A549 (cell line): ENCODE data around the gene TMEM30B. TPM values are rescaled to one million over a fixed set of nuclear protein-coding genes. Genes with fewer than 3 reads are reported as not detected.

Source experiments
- ATAC-seq, 2 experiments: fragments of 200-7000 bp in 1 of 2; fragments of >200 bp in 1 of 2; cut with Nextera tagmentation in 1 of 2; cut with Tn5 transposase in 1 of 2; 3 replicates each; pipeline versions ENCODE4 v1.8.0 to v1.9.1; 2018 to 2020; ENCODE audit warnings: mild to moderate bottlenecking in 1 of 2, moderate library complexity in 1 of 2
- CTCF ChIA-PET: fragments of 300-600 bp; sonication (Branson Sonifier 250); formaldehyde crosslinking; extraction: SDS; loops from one replicate; lab custom pipeline; 2021; ENCODE audit warnings: antibody characterized with exemption, inconsistent platforms; lab: Yijun Ruan, JAX
- POLR2A ChIA-PET: fragments of 350-600 bp; formaldehyde crosslinking; extraction: SDS; loops from one replicate; lab custom pipeline; 2021; ENCODE audit warnings: antibody characterized with exemption, inconsistent platforms; lab: Yijun Ruan, JAX
- DNase-seq, 2 experiments: peaks; one replicate each; pipeline versions ENCODE4 v3.0.0 to v3.0.0-alpha.2; 2011 to 2016; ENCODE audit warnings: low read depth in 1 of 2, low spot score in 1 of 2
- FAIRE-seq: peaks from 2 replicates; lab custom pipeline; 2011; peaks lifted over from hg19 to GRCh38; lab: Jason Lieb, UNC
- H3K27ac ChIP-seq, 2 experiments: fragments of >200 bp; sonication (Bioruptor Twin); formaldehyde crosslinking; 3 replicates each; pipeline ENCODE4 v1.5.1; 2016 to 2017
- H3K4me1 ChIP-seq: fragments of >200 bp; sonication (Bioruptor Twin); formaldehyde crosslinking; 3 replicates; pipeline ENCODE4 v1.6.1; 2016
- H3K4me2 ChIP-seq: fragments of >200 bp; sonication (Bioruptor Twin); formaldehyde crosslinking; 3 replicates; pipeline ENCODE4 v1.6.1; 2016
- H3K4me3 ChIP-seq: fragments of >200 bp; sonication (Bioruptor Twin); formaldehyde crosslinking; 3 replicates; pipeline ENCODE4 v1.5.1; 2016
- H3K9me3 ChIP-seq: fragments of >200 bp; sonication (Bioruptor Twin); formaldehyde crosslinking; 3 replicates; pipeline ENCODE4 v1.6.1; 2016
- ATOH8 ChIP-seq: fragments of 250-450 bp; sonication (Bioruptor Pico); IDR thresholded peaks from 2 replicates; pipeline ENCODE4 v1.5.0; 2020; ENCODE audit warnings: low read depth, mild to moderate bottlenecking, moderate library complexity
- BCL3 ChIP-seq: fragments of >200 bp; sonication (Bioruptor Twin); formaldehyde crosslinking; IDR thresholded peaks from 3 replicates; pipeline ENCODE4 v1.6.1; 2016
- BHLHE40 ChIP-seq: IDR thresholded peaks from 2 replicates; pipeline ENCODE4 v1.6.1; 2012; ENCODE audit warnings: low read depth, low read length, inconsistent platforms
- CEBPB ChIP-seq, 2 experiments: fragments of >200 bp in 1 of 2; sonication (Bioruptor Twin) in 1 of 2; formaldehyde crosslinking in 1 of 2; IDR thresholded peaks; 2 replicates each; pipeline ENCODE4 v1.6.1; 2012 to 2016
- CHD4 ChIP-seq: fragments of 200-600 bp; sonication (generic); IDR thresholded peaks from 2 replicates; pipeline ENCODE4 v1.6.1; 2016; ENCODE audit warnings: antibody characterized with exemption, mild to moderate bottlenecking, borderline replicate concordance
- CTCF ChIP-seq: fragments of >200 bp; sonication (Bioruptor Twin); formaldehyde crosslinking; IDR thresholded peaks from 3 replicates; pipeline ENCODE4 v1.5.1; 2016
- E2F6 ChIP-seq: IDR thresholded peaks from 2 replicates; pipeline ENCODE4 v1.6.1; 2012; ENCODE audit warnings: low read depth, borderline replicate concordance
- EHF ChIP-seq: fragments of 250-450 bp; sonication (Bioruptor Pico); IDR thresholded peaks from 2 replicates; pipeline ENCODE4 v1.5.0; 2020; ENCODE audit warnings: mild to moderate bottlenecking
- ELK1 ChIP-seq: fragments of 150-350 bp; IDR thresholded peaks from 2 replicates; pipeline ENCODE4 v1.6.1; 2014; ENCODE audit warnings: low read depth, mild to moderate bottlenecking, low read length
- EP300 ChIP-seq, 2 experiments: fragments of >200 bp; sonication (Bioruptor Twin); formaldehyde crosslinking; IDR thresholded peaks; 2 replicates in 1 of 2; 3 replicates in 1 of 2; pipeline ENCODE4 v1.6.1; 2016 to 2017
- ESRRA ChIP-seq: fragments of 150-350 bp; IDR thresholded peaks from 2 replicates; pipeline ENCODE4 v1.6.1; 2014; ENCODE audit warnings: mild to moderate bottlenecking, low read length, borderline replicate concordance
- HEYL ChIP-seq: fragments of 250-450 bp; sonication (Bioruptor Pico); IDR thresholded peaks from 2 replicates; pipeline ENCODE4 v1.8.0; 2021; ENCODE audit warnings: mild to moderate bottlenecking, moderate library complexity
- HMGXB4 ChIP-seq: fragments of 250-450 bp; sonication (Bioruptor Pico); IDR thresholded peaks from 2 replicates; pipeline ENCODE4 v1.5.0; 2021; ENCODE audit warnings: mild to moderate bottlenecking, moderate library complexity, borderline replicate concordance
- JUN ChIP-seq, 2 experiments: fragments of >200 bp; sonication (Bioruptor Twin); formaldehyde crosslinking; IDR thresholded peaks; 2 replicates in 1 of 2; 3 replicates in 1 of 2; pipeline ENCODE4 v1.6.1; 2016 to 2017
- KDM5A ChIP-seq: fragments of 200-600 bp; sonication (generic); IDR thresholded peaks from 2 replicates; pipeline ENCODE4 v1.6.1; 2016; ENCODE audit warnings: antibody characterized with exemption, mild to moderate bottlenecking
- MAX ChIP-seq: IDR thresholded peaks from 2 replicates; pipeline ENCODE4 v1.6.1; 2012
- RAD21 ChIP-seq, 2 experiments: fragments of >200 bp in 1 of 2; sonication (Bioruptor Twin) in 1 of 2; formaldehyde crosslinking in 1 of 2; IDR thresholded peaks in 1 of 2; conservative IDR thresholded peaks in 1 of 2; 2 replicates in 1 of 2; 3 replicates in 1 of 2; pipeline ENCODE4 v1.6.1; 2012 to 2018; ENCODE audit warnings: inconsistent platforms in 1 of 2
- RARB ChIP-seq: fragments of 250-450 bp; sonication (Bioruptor Pico); IDR thresholded peaks from 2 replicates; pipeline ENCODE4 v1.8.0; 2021; ENCODE audit warnings: mild to moderate bottlenecking, moderate library complexity
- REST ChIP-seq: fragments of 200-600 bp; sonication (generic); IDR thresholded peaks from 2 replicates; pipeline ENCODE4 v1.6.1; 2016; ENCODE audit warnings: antibody characterized with exemption, mild to moderate bottlenecking, moderate library complexity
- RNF2 ChIP-seq: fragments of 200-600 bp; sonication (generic); IDR thresholded peaks from 2 replicates; pipeline ENCODE4 v1.6.1; 2016; ENCODE audit warnings: low read depth, mild to moderate bottlenecking, antibody characterized with exemption, moderate library complexity, borderline replicate concordance
- ZFP36 ChIP-seq: fragments of 450-650 bp; IDR thresholded peaks from 2 replicates; pipeline ENCODE4 v1.6.1; 2014; ENCODE audit warnings: borderline replicate concordance; ENCODE audit not compliant: partially characterized antibody
- ZNF302 ChIP-seq: fragments of 250-450 bp; sonication (Bioruptor Pico); IDR thresholded peaks from 2 replicates; pipeline ENCODE4 v1.9.0; 2021; ENCODE audit warnings: inconsistent platforms, mild to moderate bottlenecking, moderate library complexity
- WGBS: methylation state at CpG from one replicate; pipeline ENCODE4 v1.1.6; 2017; ENCODE audit errors: missing lambda C conversion rate; 5-methylcytosine and 5-hydroxymethylcytosine counted together
- polyA plus RNA-seq, 4 experiments: library from polyadenylated mRNA; depleted of rRNA in 3 of 4; stranded (reverse); fragments of >200 nt; fragmentation: RNase III in 1 of 4; extraction: RNeasy Plus Mini Kit Qiagen cat#74134 plus additional on column Dnase treatment in 1 of 4; gene quantifications; 2 replicates in 3 of 4; 3 replicates in 1 of 4; pipeline ENCODE4 v1.2.3, GENCODE V29; 2011 to 2017

TMEM30B gene
- polyA plus RNA-seq, 2 of the 4 experiments (the other 2 are of a cell fraction): 0.16 to 0.21 TPM

GRCh38 chr14:61321385-61322010 is 40.4 kb upstream of the TMEM30B start, which contains the start of gene PRKCH:
Gene PRKCH, plus strand, starts transcription at chr14:61321579. Its CDS starts 523 bp downstream, at chr14:61322102.
- DNase-seq (peak; percentile 65), FAIRE-seq (no peak), ATAC-seq (peak; percentile 84 to 90)
- H3K4me2 ChIP-seq: peak within 1 kb of the TSS; percentile 78
- H3K4me3 ChIP-seq: peak within 1 kb of the TSS; percentile 69
- no peak for TF ChIP-seq CHD4
- TF ChIP-seq EHF (CRISPR knock-in tag): no peak
- no peak for TF ChIP-seq CEBPB (IDR thresholded peaks at IDR 0.05)
- TF ChIP-seq ZNF302 (CRISPR knock-in tag): no peak
- TF ChIP-seq RAD21 (conservative IDR thresholded peaks at IDR 0.05 in 1 of 2, IDR thresholded peaks at IDR 0.05 in 1 of 2): peak; percentile 5 to 42; a peak in 3 of 5 replicates
- 0 out of 2 replicates have a peak, but pooled peaks have one; percentile 26 for TF ChIP-seq HMGXB4
- TF ChIP-seq ATOH8 (CRISPR knock-in tag): no peak
- TF ChIP-seq MAX: 0 out of 2 replicates have a peak, but pooled peaks have one; percentile 37
- no peak for TF ChIP-seq ZFP36
- TF ChIP-seq BCL3: no peak
- TF ChIP-seq HEYL: no peak
- peak in 1 of 2 experiments; percentile 37; a peak in 1 of 5 replicates for TF ChIP-seq JUN (IDR thresholded peaks at IDR 0.05)
- TF ChIP-seq EP300 (IDR thresholded peaks at IDR 0.05): no peak
- no peak for TF ChIP-seq RNF2
- TF ChIP-seq RARB: no peak
- no peak for TF ChIP-seq BHLHE40
- peak; percentile 36 for TF ChIP-seq CTCF
- no peak for TF ChIP-seq ELK1
- TF ChIP-seq E2F6: peak; percentile 68; the same call in 1 of the 2 replicates
- TF ChIP-seq ESRRA: no peak
- no peak for TF ChIP-seq REST
- TF ChIP-seq KDM5A: no peak
- 0% methylated on average over 2 of the region's 66 CpGs for WGBS
- peak within 1 kb of the TSS; percentile 66 to 84 for H3K27ac ChIP-seq
- CTCF ChIA-PET: interaction anchor here (0.7 to 3.3 kb wide), 7 partner anchors 9 to 516 kb away, joined by 3 to 12 read pairs (median 4); no protein-coding TSS in a partner anchor
- no peaks in the 10 kb centered on the region for H3K9me3 ChIP-seq
- peaks cover 6% of the 10 kb centered on the region; the same call in 1 of the 3 replicates for H3K4me1 ChIP-seq
- POLR2A ChIA-PET: interaction anchor here (1.7 kb wide), 1 partner anchor 117 kb away, joined by 5 read pairs; no protein-coding TSS in a partner anchor
